Thyroid gland (tissue), 4 donors: ENCODE measurements around the gene SNED1.

Source experiments
- POLR2A ChIP-seq, 2 donors: fragments of 450-650 bp; IDR thresholded peaks; one replicate each; pipeline ENCODE4 v1.6.1; 2017; ENCODE audit warnings: antibody characterized with exemption in 2 of 2, mild to moderate bottlenecking in 2 of 2, moderate library complexity in 1 of 2
- TF ChIP-seq, protein P1 (sequence below), 6 experiments: fragments of 200-600 bp in 3 of 6; fragments of 450-650 bp in 3 of 6; sonication (generic) in 3 of 6; IDR thresholded peaks; one replicate each; pipeline ENCODE4 v1.5.1; 2016 to 2019; ENCODE audit warnings: antibody characterized with exemption in 6 of 6, mild to moderate bottlenecking in 2 of 6, inconsistent platforms in 1 of 6, moderate library complexity in 1 of 6

DNA sequence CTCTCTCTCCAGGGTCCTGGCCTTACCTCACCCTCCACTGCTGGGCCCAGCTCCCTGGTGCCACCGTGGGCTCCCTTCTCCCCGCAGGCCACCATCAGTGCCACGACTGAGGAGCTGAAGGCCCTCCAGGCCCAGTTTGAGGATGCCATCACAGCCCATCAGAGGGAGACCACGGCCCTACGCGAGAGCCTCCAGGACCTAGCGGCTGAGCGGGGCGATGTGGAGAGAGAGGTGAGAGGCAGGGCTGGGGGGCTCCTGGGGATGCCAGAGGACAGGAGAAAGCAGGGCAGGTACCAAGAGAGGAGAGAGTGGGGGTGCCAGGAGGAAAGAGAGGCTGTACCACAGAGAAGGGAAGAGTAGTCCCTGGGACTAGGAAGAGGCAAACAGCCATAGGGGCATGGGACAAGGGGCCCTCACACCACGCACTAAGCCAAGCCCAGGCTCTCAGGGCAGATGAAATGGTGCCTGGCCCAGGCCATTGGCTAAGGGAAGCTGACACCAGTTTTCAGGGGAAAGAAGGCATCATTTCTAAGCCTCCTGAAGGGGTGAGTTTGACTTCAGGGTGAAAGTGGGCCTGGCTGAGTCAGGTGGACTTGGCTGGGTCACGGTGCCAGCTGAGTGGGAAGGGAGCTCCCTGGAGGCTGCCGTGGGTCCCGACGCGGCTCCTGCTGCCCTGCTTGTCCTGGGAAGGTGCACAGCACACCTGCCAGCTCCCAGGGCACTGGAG, 39.0 kb upstream of the SNED1 start:
- TF ChIP-seq POLR2A (IDR thresholded peaks at IDR 0.05): no peak
- TF ChIP-seq, protein P1, sequence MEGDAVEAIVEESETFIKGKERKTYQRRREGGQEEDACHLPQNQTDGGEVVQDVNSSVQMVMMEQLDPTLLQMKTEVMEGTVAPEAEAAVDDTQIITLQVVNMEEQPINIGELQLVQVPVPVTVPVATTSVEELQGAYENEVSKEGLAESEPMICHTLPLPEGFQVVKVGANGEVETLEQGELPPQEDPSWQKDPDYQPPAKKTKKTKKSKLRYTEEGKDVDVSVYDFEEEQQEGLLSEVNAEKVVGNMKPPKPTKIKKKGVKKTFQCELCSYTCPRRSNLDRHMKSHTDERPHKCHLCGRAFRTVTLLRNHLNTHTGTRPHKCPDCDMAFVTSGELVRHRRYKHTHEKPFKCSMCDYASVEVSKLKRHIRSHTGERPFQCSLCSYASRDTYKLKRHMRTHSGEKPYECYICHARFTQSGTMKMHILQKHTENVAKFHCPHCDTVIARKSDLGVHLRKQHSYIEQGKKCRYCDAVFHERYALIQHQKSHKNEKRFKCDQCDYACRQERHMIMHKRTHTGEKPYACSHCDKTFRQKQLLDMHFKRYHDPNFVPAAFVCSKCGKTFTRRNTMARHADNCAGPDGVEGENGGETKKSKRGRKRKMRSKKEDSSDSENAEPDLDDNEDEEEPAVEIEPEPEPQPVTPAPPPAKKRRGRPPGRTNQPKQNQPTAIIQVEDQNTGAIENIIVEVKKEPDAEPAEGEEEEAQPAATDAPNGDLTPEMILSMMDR (IDR thresholded peaks at IDR 0.05): no peak
